Osteocyte (in vitro differentiated cells): Measurements from ENCODE around the gene RTN4IP1. TPM values are rescaled to one million over a fixed set of nuclear protein-coding genes. Genes with fewer than 3 reads are reported as not detected.

Experiments used
- DNase-seq: peaks from one replicate; pipeline ENCODE4 v3.0.0; 2021; ENCODE audit warnings: mixed read lengths; ENCODE audit not compliant: unreplicated experiment; ENCODE audit errors: extremely low spot score
- H3K27ac Mint-ChIP-seq: one replicate; pipeline ENCODE4 v1.8.0; 2021; ENCODE audit warnings: mild to moderate bottlenecking, mixed read lengths; ENCODE audit not compliant: unreplicated experiment
- H3K27me3 Mint-ChIP-seq: one replicate; pipeline ENCODE4 v1.8.0; 2021; ENCODE audit warnings: mixed read lengths; ENCODE audit not compliant: unreplicated experiment
- H3K36me3 Mint-ChIP-seq: one replicate; pipeline ENCODE4 v1.8.0; 2021; ENCODE audit warnings: mixed read lengths; ENCODE audit not compliant: unreplicated experiment
- H3K4me1 Mint-ChIP-seq: one replicate; pipeline ENCODE4 v1.8.0; 2021; ENCODE audit warnings: mixed read lengths; ENCODE audit not compliant: unreplicated experiment
- H3K4me3 Mint-ChIP-seq: one replicate; pipeline ENCODE4 v1.8.0; 2021; ENCODE audit warnings: mild to moderate bottlenecking, moderate library complexity, mixed read lengths; ENCODE audit not compliant: unreplicated experiment
- H3K9me3 Mint-ChIP-seq: one replicate; pipeline ENCODE4 v1.8.0; 2021; ENCODE audit warnings: mixed read lengths; ENCODE audit not compliant: unreplicated experiment
- CTCF ChIP-seq: fragments of 200-600 bp; sonication (generic); IDR thresholded peaks from 2 replicates; pipeline ENCODE4 v1.5.0; 2021; ENCODE audit warnings: antibody characterized with exemption, mild to moderate bottlenecking, moderate library complexity
- total RNA-seq: library from RNA; stranded (reverse); gene quantifications from 2 replicates; pipeline ENCODE4 v1.2.1, GENCODE V29; 2021

RTN4IP1 gene
- total RNA-seq, 1 donor from 2014 or later, result 5.0 TPM

GRCh38 chr6:106528521-106528920 is 100.8 kb downstream of the RTN4IP1 start:
- no peak for DNase-seq
- Mint-ChIP-seq H3K4me1 (peaks cover 32% of the 10 kb centered on the region), H3K4me3 (no peak overlapping the region), H3K9me3 (no peaks in the 10 kb centered on the region), H3K27me3 (no peaks in the 10 kb centered on the region), H3K36me3 (no peaks in the 10 kb centered on the region), H3K27ac (peak overlapping the region; percentile 33)
- TF ChIP-seq CTCF, result no peak

GRCh38 chr6:106527979-106528378 is 101.3 kb downstream of the RTN4IP1 start:
- H3K27me3 Mint-ChIP-seq, result no peaks in the 10 kb centered on the region
- DNase-seq, result no peak
- H3K27ac Mint-ChIP-seq, result peak overlapping the region; percentile 84

GRCh38 chr6:106527117-106527516 is 102.2 kb downstream of the RTN4IP1 start:
- no peaks in the 10 kb centered on the region for H3K36me3 Mint-ChIP-seq
- H3K4me1 Mint-ChIP-seq, result peaks cover 29% of the 10 kb centered on the region
- no peaks in the 10 kb centered on the region for H3K9me3 Mint-ChIP-seq
- no peak for DNase-seq
- H3K27ac Mint-ChIP-seq, result no peak overlapping the region
- H3K4me3 Mint-ChIP-seq, result no peak overlapping the region
- TF ChIP-seq CTCF, result no peak
- H3K27me3 Mint-ChIP-seq, result no peaks in the 10 kb centered on the region

More at GRCh38 chr6:106527979-106528378, 101.3 kb downstream of the RTN4IP1 start:
- Mint-ChIP-seq H3K4me1 (peaks cover 30% of the 10 kb centered on the region), H3K9me3 (no peaks in the 10 kb centered on the region), H3K36me3 (no peaks in the 10 kb centered on the region), H3K4me3 (no peak overlapping the region)
- no peak for TF ChIP-seq CTCF

GRCh38 chr6:106525882-106526275 is 103.4 kb downstream of the RTN4IP1 start:
- no peak for DNase-seq
- no peak overlapping the region for H3K27ac Mint-ChIP-seq
- no peaks in the 10 kb centered on the region for H3K27me3 Mint-ChIP-seq
- no peak overlapping the region for H3K4me3 Mint-ChIP-seq
- H3K9me3 Mint-ChIP-seq, result no peaks in the 10 kb centered on the region
- H3K4me1 Mint-ChIP-seq, result peaks cover 27% of the 10 kb centered on the region
- no peak for TF ChIP-seq CTCF
- H3K36me3 Mint-ChIP-seq, result no peaks in the 10 kb centered on the region

GRCh38 chr6:106525107-106525881 is 104.0 kb downstream of the RTN4IP1 start:
- no peak for TF ChIP-seq CTCF
- no peak overlapping the region for H3K4me3 Mint-ChIP-seq
- peak overlapping the region; percentile 10 for H3K27ac Mint-ChIP-seq
- no peaks in the 10 kb centered on the region for H3K36me3 Mint-ChIP-seq
- H3K27me3 Mint-ChIP-seq, result no peaks in the 10 kb centered on the region
- DNase-seq, result no peak
- peaks cover 24% of the 10 kb centered on the region for H3K4me1 Mint-ChIP-seq
- no peaks in the 10 kb centered on the region for H3K9me3 Mint-ChIP-seq
